Calu3 (cell line): ENCODE measurements around the gene TMBIM1. TPM values are rescaled to one million over a fixed set of nuclear protein-coding genes. Genes with fewer than 3 reads are reported as not detected.
A peak's percentile ranks its signal among the peaks of the same experiment; 100 is the strongest.

Source experiments
- BruUV-seq: library from RNA; stranded (reverse); fragments of 400-500 nt; replicated peaks from 2 replicates; lab custom pipeline; 2021; lab: Mats Ljungman, UMichigan
- CTCF ChIA-PET: fragments of 300-600 bp; sonication (Branson Sonifier 250); formaldehyde crosslinking; loops from one replicate; lab custom pipeline; 2022; ENCODE audit warnings: antibody characterized with exemption; lab: Charles Lee
- DNase-seq: peaks from one replicate; pipeline ENCODE4 v3.0.0; 2022
- H3K27ac Mint-ChIP-seq: one replicate; pipeline ENCODE4 v1.8.0; 2022; ENCODE audit warnings: mixed read lengths; ENCODE audit not compliant: unreplicated experiment
- H3K27me3 Mint-ChIP-seq: one replicate; pipeline ENCODE4 v1.8.0; 2022; ENCODE audit warnings: mixed read lengths; ENCODE audit not compliant: unreplicated experiment
- H3K36me3 Mint-ChIP-seq: one replicate; pipeline ENCODE4 v1.8.0; 2022; ENCODE audit warnings: mild to moderate bottlenecking, moderate library complexity, mixed read lengths; ENCODE audit not compliant: insufficient read depth, unreplicated experiment
- H3K4me1 Mint-ChIP-seq: one replicate; pipeline ENCODE4 v1.8.0; 2022; ENCODE audit warnings: mild to moderate bottlenecking, low read depth, mixed read lengths; ENCODE audit not compliant: unreplicated experiment
- H3K4me3 Mint-ChIP-seq: one replicate; pipeline ENCODE4 v1.8.0; 2022; ENCODE audit warnings: mild to moderate bottlenecking, low read depth, moderate library complexity, mixed read lengths; ENCODE audit not compliant: unreplicated experiment
- H3K9me3 Mint-ChIP-seq: one replicate; pipeline ENCODE4 v1.8.0; 2022; ENCODE audit warnings: low read depth, mixed read lengths; ENCODE audit not compliant: unreplicated experiment
- intact Hi-C: fragments of 100-400 bp; cut with micrococcal nuclease; formaldehyde crosslinking; loops from one replicate; pipeline ENCODE4 v1.10.0; 2022; ENCODE audit not compliant: unreplicated experiment
- total RNA-seq: library from RNA; stranded (reverse); gene quantifications from 2 replicates; pipeline ENCODE4 v1.2.3, GENCODE V29; 2022
- TF ChIP-seq, protein P1 (sequence below): fragments of 200-600 bp; IDR thresholded peaks from one replicate; pipeline ENCODE4 v1.8.0; 2022; ENCODE audit warnings: antibody characterized with exemption; ENCODE audit not compliant: unreplicated experiment

TMBIM1 gene
- total RNA-seq, 1 experiment from 2014 or later = 229 TPM

- TF ChIP-seq, protein P1, sequence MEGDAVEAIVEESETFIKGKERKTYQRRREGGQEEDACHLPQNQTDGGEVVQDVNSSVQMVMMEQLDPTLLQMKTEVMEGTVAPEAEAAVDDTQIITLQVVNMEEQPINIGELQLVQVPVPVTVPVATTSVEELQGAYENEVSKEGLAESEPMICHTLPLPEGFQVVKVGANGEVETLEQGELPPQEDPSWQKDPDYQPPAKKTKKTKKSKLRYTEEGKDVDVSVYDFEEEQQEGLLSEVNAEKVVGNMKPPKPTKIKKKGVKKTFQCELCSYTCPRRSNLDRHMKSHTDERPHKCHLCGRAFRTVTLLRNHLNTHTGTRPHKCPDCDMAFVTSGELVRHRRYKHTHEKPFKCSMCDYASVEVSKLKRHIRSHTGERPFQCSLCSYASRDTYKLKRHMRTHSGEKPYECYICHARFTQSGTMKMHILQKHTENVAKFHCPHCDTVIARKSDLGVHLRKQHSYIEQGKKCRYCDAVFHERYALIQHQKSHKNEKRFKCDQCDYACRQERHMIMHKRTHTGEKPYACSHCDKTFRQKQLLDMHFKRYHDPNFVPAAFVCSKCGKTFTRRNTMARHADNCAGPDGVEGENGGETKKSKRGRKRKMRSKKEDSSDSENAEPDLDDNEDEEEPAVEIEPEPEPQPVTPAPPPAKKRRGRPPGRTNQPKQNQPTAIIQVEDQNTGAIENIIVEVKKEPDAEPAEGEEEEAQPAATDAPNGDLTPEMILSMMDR = no peak
- Mint-ChIP-seq H3K27me3 (no peaks in the 10 kb centered on the region), H3K27ac (peak overlapping the region; percentile 74), H3K4me1 (peaks cover 81% of the 10 kb centered on the region), H3K9me3 (no peaks in the 10 kb centered on the region), H3K4me3 (peak overlapping the region; percentile 71), H3K36me3 (peaks cover 77% of the 10 kb centered on the region)
- CTCF ChIA-PET = interaction anchor here (1.1 to 2.0 kb wide), 7 partner anchors 9 to 105 kb away, joined by 3 to 15 read pairs (median 7); partner anchors contain the start of genes AAMP and PNKD
- intact Hi-C loops = loop anchor here (2.0 kb wide), 1 partner anchor 19 kb away; no protein-coding TSS in a partner anchor
- BruUV-seq = no TSS peak
- no peak for DNase-seq
These were observed 820 bp downstream of the TMBIM1 start for GRCh38 chr2:218291318-218292047.

DNA sequence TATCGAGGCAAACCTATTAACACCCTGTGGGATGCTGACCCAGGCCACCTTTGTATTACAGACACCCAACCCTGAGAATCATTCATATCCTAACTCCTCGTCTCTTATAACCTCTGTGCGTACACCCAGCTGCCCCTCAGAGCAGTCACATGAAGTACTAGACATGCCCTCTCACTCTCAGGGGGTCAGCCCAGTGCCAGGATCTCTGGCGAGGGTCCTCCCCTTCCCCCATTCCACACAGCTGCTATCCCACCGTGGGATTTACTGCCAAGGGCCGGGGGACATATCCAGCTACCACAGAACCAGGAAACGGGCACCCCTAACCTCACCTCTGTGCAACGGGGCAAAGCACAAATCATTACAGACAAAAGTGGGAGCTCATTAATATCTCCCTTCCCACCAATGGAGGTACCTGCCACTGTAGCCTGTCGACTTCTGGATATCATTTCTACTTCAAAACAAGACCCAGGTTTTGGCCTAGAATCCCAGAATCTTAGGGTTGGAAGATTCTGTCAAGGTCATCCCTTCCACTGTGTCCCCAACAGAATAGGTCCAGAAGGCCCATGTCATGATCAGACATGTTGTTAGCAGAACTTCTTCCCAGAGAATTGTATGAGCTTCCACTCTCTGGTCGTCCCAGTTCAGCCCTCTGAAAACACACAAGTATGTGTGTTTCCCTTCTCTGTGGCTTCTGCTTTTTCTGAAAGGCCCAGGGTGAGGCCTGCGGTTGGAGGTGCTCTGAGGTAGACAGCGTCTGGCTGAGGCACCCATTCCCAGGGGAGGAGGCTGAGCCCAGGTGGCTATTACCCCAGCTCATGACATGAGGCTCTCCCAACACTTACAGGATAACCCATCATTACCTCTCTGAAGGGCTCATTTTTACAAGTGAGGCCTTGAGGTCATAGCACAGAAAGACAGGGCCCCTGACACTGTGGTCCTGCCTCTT, 1.7 kb downstream of the TMBIM1 start:
- TF ChIP-seq, protein P1 = no peak
- BruUV-seq = TSS peak; percentile 16
- Mint-ChIP-seq H3K27me3 (no peaks in the 10 kb centered on the region), H3K36me3 (peaks cover 84% of the 10 kb centered on the region), H3K27ac (peak overlapping the region; percentile 74), H3K4me3 (peak overlapping the region; percentile 71), H3K9me3 (no peaks in the 10 kb centered on the region), H3K4me1 (peaks cover 81% of the 10 kb centered on the region)
- intact Hi-C loops = loop anchor here (2.0 kb wide), 1 partner anchor 18 kb away; no protein-coding TSS in a partner anchor
- no peak for DNase-seq
- CTCF ChIA-PET = interaction anchor here (0.6 to 2.0 kb wide), 8 partner anchors 8 to 170 kb away, joined by 3 to 15 read pairs (median 6); partner anchors contain the start of genes AAMP and PNKD

GRCh38 chr2:218289639-218290315, 2.5 kb downstream of the TMBIM1 start:
- Mint-ChIP-seq H3K27ac (peak overlapping the region; percentile 74), H3K4me1 (peaks cover 80% of the 10 kb centered on the region), H3K36me3 (peaks cover 86% of the 10 kb centered on the region), H3K9me3 (no peaks in the 10 kb centered on the region), H3K4me3 (peak overlapping the region; percentile 71), H3K27me3 (no peaks in the 10 kb centered on the region)
- TF ChIP-seq, protein P1 = no peak
- CTCF ChIA-PET = interaction anchor here (1.6 to 2.0 kb wide), 3 partner anchors 16 to 33 kb away, joined by 7 read pairs; no protein-coding TSS in a partner anchor
- intact Hi-C loops = loop anchor here (2.0 kb wide), 1 partner anchor 17 kb away; no protein-coding TSS in a partner anchor
- DNase-seq = no peak
- no TSS peak for BruUV-seq
